ENCODE results near the gene MRPL52. TPM values are rescaled to one million over a fixed set of nuclear protein-coding genes. Genes with fewer than 3 reads are reported as not detected.

MRPL52 gene
- polyA plus RNA-seq, 2 of the 4 experiments (the other 2 are of a cell fraction) = 116 to 172 TPM

DNA sequence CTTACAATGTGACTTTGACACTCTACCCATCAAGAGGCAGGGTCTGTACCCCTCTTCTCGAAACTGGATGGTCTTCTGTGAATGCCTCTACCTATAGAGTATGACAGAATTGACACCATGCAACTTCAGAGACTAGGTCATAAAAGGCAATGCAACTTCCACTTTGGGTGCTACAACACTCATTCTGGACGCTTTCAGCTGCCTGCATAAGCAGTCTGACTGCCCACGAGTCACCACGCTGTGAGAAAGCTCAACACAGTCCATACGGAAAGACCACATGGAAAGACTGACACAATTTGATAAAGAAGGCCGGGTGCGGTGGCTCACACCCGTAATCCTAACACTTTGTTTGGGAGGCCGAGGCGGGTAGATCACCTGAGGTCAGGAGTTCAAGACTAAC, 29.3 kb upstream of the MRPL52 start:
- ChIA-PET CTCF (interaction anchor here (2.5 kb wide), 1 partner anchor 53 kb away, joined by 5 read pairs; no protein-coding TSS in a partner anchor), POLR2A (no interaction called here)
- Histone ChIP-seq H3K4me2 (no peak overlapping the region), H3K9me3 (no peaks in the 10 kb centered on the region), H3K27ac (no peak overlapping the region), H3K4me3 (no peak overlapping the region), H3K4me1 (peaks cover 18% of the 10 kb centered on the region)
- TF ChIP-seq KDM5A (IDR thresholded peaks at IDR 0.05) (no peak), EP300 (IDR thresholded peaks at IDR 0.05) (no peak), GATA3 (IDR thresholded peaks at IDR 0.05; ENCODE audit: borderline replicate concordance) (no peak), RARB (CRISPR knock-in tag; IDR thresholded peaks at IDR 0.05) (no peak), RAD21 (conservative IDR thresholded peaks at IDR 0.05 in 1 of 2, IDR thresholded peaks at IDR 0.05 in 1 of 2) (no peak), HDAC2 (IDR thresholded peaks at IDR 0.05) (no peak), POLR2AphosphoS2 (conservative IDR thresholded peaks at IDR 0.05; ENCODE audit: low read length) (no peak), POLR2A (IDR thresholded peaks at IDR 0.05; ENCODE audit: low read length) (no peak), JUNB (IDR thresholded peaks at IDR 0.05) (no peak)
- TF ChIP-seq, protein P1, sequence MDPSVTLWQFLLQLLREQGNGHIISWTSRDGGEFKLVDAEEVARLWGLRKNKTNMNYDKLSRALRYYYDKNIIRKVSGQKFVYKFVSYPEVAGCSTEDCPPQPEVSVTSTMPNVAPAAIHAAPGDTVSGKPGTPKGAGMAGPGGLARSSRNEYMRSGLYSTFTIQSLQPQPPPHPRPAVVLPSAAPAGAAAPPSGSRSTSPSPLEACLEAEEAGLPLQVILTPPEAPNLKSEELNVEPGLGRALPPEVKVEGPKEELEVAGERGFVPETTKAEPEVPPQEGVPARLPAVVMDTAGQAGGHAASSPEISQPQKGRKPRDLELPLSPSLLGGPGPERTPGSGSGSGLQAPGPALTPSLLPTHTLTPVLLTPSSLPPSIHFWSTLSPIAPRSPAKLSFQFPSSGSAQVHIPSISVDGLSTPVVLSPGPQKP (IDR thresholded peaks at IDR 0.05; ENCODE audit: low read depth, low read length) = no peak
- TF ChIP-seq, protein P2, sequence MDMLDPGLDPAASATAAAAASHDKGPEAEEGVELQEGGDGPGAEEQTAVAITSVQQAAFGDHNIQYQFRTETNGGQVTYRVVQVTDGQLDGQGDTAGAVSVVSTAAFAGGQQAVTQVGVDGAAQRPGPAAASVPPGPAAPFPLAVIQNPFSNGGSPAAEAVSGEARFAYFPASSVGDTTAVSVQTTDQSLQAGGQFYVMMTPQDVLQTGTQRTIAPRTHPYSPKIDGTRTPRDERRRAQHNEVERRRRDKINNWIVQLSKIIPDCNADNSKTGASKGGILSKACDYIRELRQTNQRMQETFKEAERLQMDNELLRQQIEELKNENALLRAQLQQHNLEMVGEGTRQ (IDR thresholded peaks at IDR 0.05) = no peak
- DNase-seq (ENCODE audit: low read depth in 1 of 2, low spot score in 1 of 2) = no peak
- no peak for FAIRE-seq
- no peak for ATAC-seq
- 82% methylated on average over 10 of the region's 10 CpGs for WGBS (ENCODE audit: missing lambda C conversion rate)

DNA sequence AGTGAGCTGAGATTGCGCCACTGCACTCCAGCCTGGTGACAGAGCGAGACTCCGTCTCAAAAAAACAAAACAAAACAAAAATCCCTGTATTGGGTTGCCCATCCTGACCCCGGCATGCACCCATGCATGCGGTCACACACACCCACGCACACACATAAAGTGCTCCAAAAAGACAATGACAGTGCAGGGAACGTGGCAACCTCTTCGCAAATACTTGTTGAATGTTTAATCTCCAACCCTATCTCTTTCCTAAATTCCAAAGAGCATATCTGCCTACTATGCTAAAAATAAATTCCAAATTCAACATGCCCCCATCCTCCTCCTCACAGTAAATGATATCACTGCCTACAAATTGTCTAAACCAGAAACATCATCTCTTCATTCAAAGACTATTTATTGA, 28.0 kb upstream of the MRPL52 start:
- H3K4me2 ChIP-seq = no peak overlapping the region
- TF ChIP-seq ESRRA (IDR thresholded peaks at IDR 0.05; ENCODE audit: borderline replicate concordance, low read length) (no peak), EP300 (IDR thresholded peaks at IDR 0.05) (no peak), CHD4 (IDR thresholded peaks at IDR 0.05; ENCODE audit: borderline replicate concordance) (no peak), ZNF302 (CRISPR knock-in tag; IDR thresholded peaks at IDR 0.05) (no peak), HDAC2 (IDR thresholded peaks at IDR 0.05) (no peak), CEBPB (IDR thresholded peaks at IDR 0.05) (no peak), MAZ (IDR thresholded peaks at IDR 0.05; ENCODE audit: borderline replicate concordance, low read depth, low read length) (no peak), FOXS1 (CRISPR knock-in tag; IDR thresholded peaks at IDR 0.05) (no peak), NR3C1 (IDR thresholded peaks at IDR 0.05) (no peak), GATA3 (IDR thresholded peaks at IDR 0.05; ENCODE audit: borderline replicate concordance) (no peak), KDM1A (IDR thresholded peaks at IDR 0.05; ENCODE audit: low read depth) (no peak), CHD2 (IDR thresholded peaks at IDR 0.05; ENCODE audit: low read length, partially characterized antibody) (no peak), FOSL2 (IDR thresholded peaks at IDR 0.05) (no peak), FOSL2 (CRISPR knock-in tag; IDR thresholded peaks at IDR 0.05) (no peak)
- TF ChIP-seq, protein P3, sequence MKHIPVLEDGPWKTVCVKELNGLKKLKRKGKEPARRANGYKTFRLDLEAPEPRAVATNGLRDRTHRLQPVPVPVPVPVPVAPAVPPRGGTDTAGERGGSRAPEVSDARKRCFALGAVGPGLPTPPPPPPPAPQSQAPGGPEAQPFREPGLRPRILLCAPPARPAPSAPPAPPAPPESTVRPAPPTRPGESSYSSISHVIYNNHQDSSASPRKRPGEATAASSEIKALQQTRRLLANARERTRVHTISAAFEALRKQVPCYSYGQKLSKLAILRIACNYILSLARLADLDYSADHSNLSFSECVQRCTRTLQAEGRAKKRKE (CRISPR knock-in tag; IDR thresholded peaks at IDR 0.05; ENCODE audit: low read depth) = no peak
- TF ChIP-seq, protein P2 (IDR thresholded peaks at IDR 0.05) = no peak
- H3K4me3 ChIP-seq = no peak overlapping the region
- no peaks in the 10 kb centered on the region for H3K9me3 ChIP-seq
- DNase-seq (ENCODE audit: low read depth in 1 of 2, low spot score in 1 of 2) (no peak), FAIRE-seq (no peak), ATAC-seq (no peak)
- peaks cover 9% of the 10 kb centered on the region for H3K4me1 ChIP-seq
- WGBS (ENCODE audit: missing lambda C conversion rate) = 77% methylated on average over 8 of the region's 8 CpGs
- POLR2A ChIA-PET = no interaction called here
- CTCF ChIA-PET = interaction anchor here (0.7 to 2.5 kb wide), 6 partner anchors 11 to 71 kb away, joined by 3 to 5 read pairs (median 3); no protein-coding TSS in a partner anchor
- no peak overlapping the region for H3K27ac ChIP-seq

Measured in A549 (cell line).